MCF 10A (cell line): ENCODE data around the gene RNF223. TPM values are rescaled to one million over a fixed set of nuclear protein-coding genes. Genes with fewer than 3 reads are reported as not detected.
"Not testable (repeated sequence)": the region's sequence is repeated elsewhere in the genome, so short reads cannot be mapped to it uniquely, and the experiment has no call there.

Experiments used
- BruUV-seq: library from RNA; stranded (reverse); fragments of 400-500 nt; replicated peaks from 2 replicates; lab custom pipeline; 2021; lab: Mats Ljungman, UMichigan
- CTCF ChIA-PET: fragments of 300-600 bp; sonication (Branson Sonifier 250); formaldehyde crosslinking; extraction: SDS; loops from one replicate; lab custom pipeline; 2021; ENCODE audit warnings: antibody characterized with exemption, inconsistent platforms; lab: Yijun Ruan, JAX
- POLR2A ChIA-PET: fragments of 300-600, 350-650 bp; sonication (Branson Sonifier 250); formaldehyde crosslinking; extraction: SDS; loops from one replicate; lab custom pipeline; 2020; ENCODE audit warnings: antibody characterized with exemption, inconsistent platforms; lab: Yijun Ruan, JAX
- DNase-seq: peaks from one replicate; pipeline ENCODE4 v3.0.0-alpha.2; 2018; ENCODE audit not compliant: unreplicated experiment
- H3K27ac Mint-ChIP-seq: one replicate; pipeline ENCODE4 v1.8.0; 2022; ENCODE audit warnings: mild to moderate bottlenecking, low read depth, mixed read lengths; ENCODE audit not compliant: unreplicated experiment
- H3K27me3 Mint-ChIP-seq: one replicate; pipeline ENCODE4 v1.8.0; 2022; ENCODE audit warnings: mixed read lengths; ENCODE audit not compliant: insufficient read depth, unreplicated experiment
- H3K36me3 Mint-ChIP-seq: one replicate; pipeline ENCODE4 v1.8.0; 2022; ENCODE audit warnings: mild to moderate bottlenecking, moderate library complexity, mixed read lengths; ENCODE audit not compliant: insufficient read depth, unreplicated experiment
- H3K4me1 Mint-ChIP-seq: one replicate; pipeline ENCODE4 v1.8.0; 2022; ENCODE audit warnings: mixed read lengths; ENCODE audit not compliant: insufficient read depth, unreplicated experiment
- H3K4me3 Mint-ChIP-seq: one replicate; pipeline ENCODE4 v1.8.0; 2022; ENCODE audit warnings: mild to moderate bottlenecking, moderate library complexity, mixed read lengths; ENCODE audit not compliant: unreplicated experiment
- H3K9me3 Mint-ChIP-seq: one replicate; pipeline ENCODE4 v1.8.0; 2022; ENCODE audit warnings: mixed read lengths; ENCODE audit not compliant: unreplicated experiment
- CTCF ChIP-seq: fragments of 200-600 bp; IDR thresholded peaks from one replicate; pipeline ENCODE4 v1.8.0; 2022; ENCODE audit warnings: antibody characterized with exemption, mild to moderate bottlenecking; ENCODE audit not compliant: unreplicated experiment
- intact Hi-C: fragments of 100-400 bp; cut with micrococcal nuclease; formaldehyde crosslinking; loops from 2 replicates; pipeline ENCODE4 v1.14.1; 2022
- total RNA-seq: library from RNA; stranded (reverse); gene quantifications from 2 replicates; pipeline ENCODE4 v1.2.3, GENCODE V29; 2022

The RNF223 gene
- total RNA-seq, 1 experiment from 2014 or later = 0.30 TPM

- H3K9me3 Mint-ChIP-seq = no peaks in the 10 kb centered on the region
- no peaks in the 10 kb centered on the region for H3K4me1 Mint-ChIP-seq
- intact Hi-C loops = no loop called here
- H3K27me3 Mint-ChIP-seq = no peaks in the 10 kb centered on the region
- POLR2A ChIA-PET = no interaction called here
- BruUV-seq = no TSS peak
- TF ChIP-seq CTCF = no peak
- H3K4me3 Mint-ChIP-seq = no peak overlapping the region
- no peak overlapping the region for H3K27ac Mint-ChIP-seq
- DNase-seq = no peak
- H3K36me3 Mint-ChIP-seq = peaks cover 17% of the 10 kb centered on the region
- CTCF ChIA-PET = no interaction called here
Measured at GRCh38 chr1:1033731-1034438, 40.2 kb downstream of the RNF223 start.

GRCh38 chr1:1033009-1033587 is 41.0 kb downstream of the RNF223 start:
- TF ChIP-seq CTCF = no peak
- H3K27me3 Mint-ChIP-seq = no peaks in the 10 kb centered on the region
- H3K36me3 Mint-ChIP-seq = peaks cover 15% of the 10 kb centered on the region
- ChIA-PET POLR2A (interaction anchor here (0.7 kb wide), 1 partner anchor 254 kb away, joined by 3 read pairs; no protein-coding TSS in a partner anchor), CTCF (interaction anchor here (1.1 kb wide), 1 partner anchor 33 kb away, joined by 3 read pairs; no protein-coding TSS in a partner anchor)
- no peak for DNase-seq
- no peak overlapping the region for H3K27ac Mint-ChIP-seq
- intact Hi-C loops = no loop called here
- BruUV-seq = no TSS peak
- H3K9me3 Mint-ChIP-seq = no peaks in the 10 kb centered on the region
- H3K4me1 Mint-ChIP-seq = no peaks in the 10 kb centered on the region
- H3K4me3 Mint-ChIP-seq = no peak overlapping the region

- BruUV-seq = no TSS peak
- ChIA-PET POLR2A (interaction anchor here (0.7 to 0.8 kb wide), 2 partner anchors 11 to 254 kb away, joined by 3 read pairs; no protein-coding TSS in a partner anchor), CTCF (interaction anchor here (1.1 kb wide), 1 partner anchor 33 kb away, joined by 3 read pairs; no protein-coding TSS in a partner anchor)
- intact Hi-C loops = no loop called here
- H3K9me3 Mint-ChIP-seq = no peaks in the 10 kb centered on the region
- peaks cover 15% of the 10 kb centered on the region for H3K36me3 Mint-ChIP-seq
- no peak for DNase-seq
- H3K27ac Mint-ChIP-seq = no peak overlapping the region
- H3K4me1 Mint-ChIP-seq = no peaks in the 10 kb centered on the region
- no peaks in the 10 kb centered on the region for H3K27me3 Mint-ChIP-seq
- TF ChIP-seq CTCF = no peak
- H3K4me3 Mint-ChIP-seq = no peak overlapping the region
Measured at GRCh38 chr1:1032424-1032823, 41.7 kb downstream of the RNF223 start.

- DNase-seq = no peak
- ChIA-PET POLR2A (interaction anchor here (0.8 kb wide), 1 partner anchor 11 kb away, joined by 3 read pairs; no protein-coding TSS in a partner anchor), CTCF (interaction anchor here (0.7 to 1.3 kb wide), 2 partner anchors 17 to 33 kb away, joined by 3 to 4 read pairs; no protein-coding TSS in a partner anchor)
- BruUV-seq = no TSS peak
- intact Hi-C loops = no loop called here
- Mint-ChIP-seq H3K27me3 (no peaks in the 10 kb centered on the region), H3K27ac (no peak overlapping the region), H3K4me3 (no peak overlapping the region), H3K9me3 (no peaks in the 10 kb centered on the region), H3K36me3 (peaks cover 15% of the 10 kb centered on the region), H3K4me1 (no peaks in the 10 kb centered on the region)
- TF ChIP-seq CTCF = no peak
Measured at GRCh38 chr1:1031659-1032235, 42.4 kb downstream of the RNF223 start.

GRCh38 chr1:1030867-1031658 is 43.0 kb downstream of the RNF223 start:
- H3K27me3 Mint-ChIP-seq, H3K4me3 Mint-ChIP-seq, H3K4me1 Mint-ChIP-seq, H3K9me3 Mint-ChIP-seq, DNase-seq, H3K27ac Mint-ChIP-seq, intact Hi-C loops, BruUV-seq: not testable (repeated sequence)
- H3K36me3 Mint-ChIP-seq = peaks cover 11% of the 10 kb centered on the region
- ChIA-PET CTCF (interaction anchor here (0.7 to 1.3 kb wide), 2 partner anchors 17 to 33 kb away, joined by 3 to 4 read pairs; no protein-coding TSS in a partner anchor), POLR2A (interaction anchor here (0.8 kb wide), 1 partner anchor 10 kb away, joined by 3 read pairs; no protein-coding TSS in a partner anchor)
